GM19468 (cell line): ENCODE results near the gene SDS.

ENCODE experiments used
- ATAC-seq: cut with Tn5 transposase; IDR thresholded peaks from one replicate; pipeline ENCODE4 v1.9.1; 2021; ENCODE audit warnings: mild to moderate bottlenecking, moderate library complexity, moderate number of reproducible peaks; ENCODE audit not compliant: unreplicated experiment; ENCODE audit errors: extremely low read depth

SDS gene

DNA sequence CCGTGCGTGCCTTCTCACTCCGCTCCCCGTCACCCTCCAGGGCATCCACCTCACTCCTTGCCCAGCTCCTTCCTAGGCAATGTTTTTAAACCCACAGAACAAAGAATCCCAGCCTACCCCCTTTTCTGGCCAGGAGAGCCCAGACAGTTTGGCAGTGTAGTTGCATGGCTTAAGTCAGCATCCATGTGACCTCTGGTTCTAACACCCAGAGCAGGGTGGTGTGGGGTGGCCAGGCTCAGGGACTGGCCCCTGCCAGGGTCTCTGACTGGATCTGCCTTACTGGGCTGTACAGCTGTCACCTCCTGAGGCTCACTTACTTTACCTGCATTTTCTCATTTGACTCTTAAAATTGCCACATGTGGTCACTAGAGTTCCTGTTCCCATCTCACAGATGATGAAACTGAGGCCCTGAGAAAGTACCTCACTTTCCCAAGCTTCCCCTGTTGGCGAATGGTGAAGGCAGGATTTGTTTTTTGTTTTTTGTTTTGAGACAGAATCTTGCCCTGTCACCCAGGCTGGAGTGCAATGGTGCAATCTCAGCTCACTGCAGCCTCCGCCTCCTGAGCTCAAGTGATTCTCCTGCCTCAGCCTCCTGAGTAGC is 18.3 kb downstream of the SDS start:
- no peak for ATAC-seq

DNA sequence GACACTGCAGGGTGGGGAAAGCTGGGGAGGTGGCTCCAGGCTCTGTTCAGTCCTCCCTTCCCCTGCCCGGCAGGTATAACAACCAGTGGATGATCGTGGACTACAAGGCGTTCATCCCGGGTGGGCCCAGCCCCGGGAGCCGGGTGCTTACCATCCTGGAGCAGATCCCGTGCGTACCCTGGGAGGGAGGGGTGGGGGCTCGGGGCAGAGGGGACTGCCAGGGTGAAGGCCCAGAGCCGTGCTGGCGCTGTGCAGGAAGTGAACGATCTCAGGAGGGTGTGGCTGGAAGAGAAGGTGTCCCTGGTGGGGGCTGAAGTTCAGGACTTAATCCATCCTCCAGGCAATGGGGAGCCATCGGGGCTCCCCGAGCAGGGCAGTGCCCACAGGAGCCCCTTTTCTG is 18.9 kb downstream of the SDS start:
- ATAC-seq, result no peak

DNA sequence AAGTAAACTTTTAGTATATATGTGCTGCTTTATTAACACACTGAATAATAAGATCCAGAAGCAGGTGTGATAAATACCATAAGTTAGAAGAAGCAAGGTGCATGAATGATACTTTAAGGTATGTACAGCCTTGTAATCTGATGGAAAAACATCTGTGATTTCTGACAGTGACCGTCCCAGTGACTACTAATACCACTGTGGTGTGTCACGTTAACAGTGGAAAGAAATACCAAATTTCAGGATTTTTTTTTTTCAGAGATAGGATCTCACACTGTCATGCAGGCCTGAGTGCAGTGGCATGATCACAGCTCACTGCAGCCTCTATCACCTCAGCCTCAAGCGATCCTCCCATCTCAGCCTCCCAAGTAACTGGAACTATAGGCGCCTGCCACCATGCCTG is 21.5 kb downstream of the SDS start:
- ATAC-seq, result no peak

- ATAC-seq, result no peak
Measured at GRCh38 chr12:113381220-113381619, 22.5 kb downstream of the SDS start.

DNA sequence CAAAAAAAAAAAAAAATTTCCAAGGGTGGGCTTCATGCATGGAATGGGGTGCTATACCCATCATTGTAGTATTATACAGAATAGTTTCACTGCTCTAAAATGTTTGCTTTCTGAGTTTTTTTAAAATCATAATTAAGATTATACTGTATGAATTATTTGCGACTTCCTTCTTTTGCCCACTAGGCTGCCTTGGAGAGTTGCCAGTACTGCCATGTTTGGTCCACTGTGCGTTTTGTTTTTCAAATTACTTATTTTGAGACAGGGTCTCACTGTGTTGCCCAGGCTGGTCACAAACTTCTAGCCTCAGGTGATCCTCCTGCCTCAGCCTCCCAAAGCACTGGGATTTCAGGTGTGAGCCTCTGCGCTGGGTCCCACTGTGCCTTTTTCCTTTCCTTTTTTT is 25.4 kb downstream of the SDS start:
- ATAC-seq, result no peak

DNA sequence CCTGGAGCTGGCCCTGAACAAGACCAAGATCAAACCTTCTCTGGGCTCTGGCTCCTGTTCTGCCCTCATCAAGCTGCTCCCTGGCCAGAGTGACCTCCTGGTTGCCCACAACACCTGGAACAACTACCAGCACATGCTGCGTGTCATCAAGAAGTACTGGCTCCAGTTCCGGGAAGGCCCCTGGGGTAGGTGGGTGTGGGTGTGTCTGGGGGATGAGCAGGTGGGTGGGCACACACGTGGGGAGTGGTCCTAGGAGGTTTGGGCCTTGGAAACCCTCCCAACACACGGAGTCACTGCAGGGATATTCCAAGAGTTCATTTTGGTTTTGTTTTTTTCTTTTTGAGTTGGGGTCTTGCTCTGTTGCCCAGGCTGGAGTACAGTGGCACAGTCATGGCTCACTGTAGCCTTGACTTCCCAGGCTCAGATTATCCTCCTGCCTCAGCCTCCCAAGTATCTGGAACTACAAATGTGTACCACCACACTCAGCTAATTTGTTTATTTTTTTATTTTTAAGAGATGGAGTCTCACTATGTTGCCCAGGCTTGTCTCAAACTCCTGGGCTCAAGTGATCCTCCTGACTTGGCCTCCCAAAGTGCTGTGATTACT is 28.8 kb downstream of the SDS start:
- ATAC-seq, result no peak

- no peak for ATAC-seq
Measured at GRCh38 chr12:113373969-113374368, 29.7 kb downstream of the SDS start.

DNA sequence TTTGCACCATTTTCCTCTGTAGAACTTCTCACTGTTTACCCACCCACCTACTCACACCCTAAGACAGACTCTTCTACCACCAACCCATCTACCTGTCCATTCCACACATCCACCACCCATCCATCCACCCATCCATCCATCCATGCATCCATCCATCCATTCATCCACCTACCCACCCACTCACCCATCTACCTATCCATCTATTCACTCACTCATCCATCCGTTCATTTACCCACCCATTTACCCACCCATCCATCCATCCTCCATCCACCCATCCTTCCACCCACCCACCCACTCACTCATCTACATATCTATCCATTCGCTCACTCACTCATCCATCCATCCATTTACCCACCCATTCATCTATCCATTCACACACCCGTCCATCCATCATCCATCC is 30.2 kb downstream of the SDS start:
- no peak for ATAC-seq

- no peak for ATAC-seq
Measured at GRCh38 chr12:113372371-113372770, 31.3 kb downstream of the SDS start.

- ATAC-seq, result no peak
Measured at GRCh38 chr12:113371808-113372207, 31.9 kb downstream of the SDS start.

- no peak for ATAC-seq
Measured at GRCh38 chr12:113370923-113371682, 32.6 kb downstream of the SDS start.

DNA sequence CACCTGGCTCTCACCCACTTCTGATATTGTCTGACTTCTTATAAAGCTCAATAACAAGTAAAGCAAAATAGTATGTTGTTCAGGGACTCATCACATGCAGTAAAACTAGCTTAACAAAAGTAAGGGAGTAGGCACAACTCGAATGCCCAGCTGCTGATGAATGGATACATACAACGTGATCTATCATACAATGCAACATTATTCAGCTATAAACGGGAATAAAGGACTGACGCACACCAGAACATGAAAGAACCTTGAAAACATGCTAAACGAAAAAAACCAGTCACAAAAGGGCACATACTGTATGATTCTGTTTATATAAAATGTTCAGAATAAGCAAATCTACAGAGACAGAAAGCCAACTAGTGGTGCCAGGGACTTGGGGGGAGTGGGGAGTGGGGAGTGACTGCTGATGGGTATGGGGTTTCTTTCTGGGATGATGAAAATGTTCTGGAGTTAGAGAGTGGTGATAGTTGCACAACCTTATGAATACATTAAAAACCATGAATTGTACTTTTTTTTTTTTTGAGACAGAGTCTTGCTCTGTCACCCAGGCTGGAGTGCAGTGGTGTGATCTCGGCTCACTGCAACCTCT is 34.2 kb downstream of the SDS start:
- ATAC-seq, result no peak

DNA sequence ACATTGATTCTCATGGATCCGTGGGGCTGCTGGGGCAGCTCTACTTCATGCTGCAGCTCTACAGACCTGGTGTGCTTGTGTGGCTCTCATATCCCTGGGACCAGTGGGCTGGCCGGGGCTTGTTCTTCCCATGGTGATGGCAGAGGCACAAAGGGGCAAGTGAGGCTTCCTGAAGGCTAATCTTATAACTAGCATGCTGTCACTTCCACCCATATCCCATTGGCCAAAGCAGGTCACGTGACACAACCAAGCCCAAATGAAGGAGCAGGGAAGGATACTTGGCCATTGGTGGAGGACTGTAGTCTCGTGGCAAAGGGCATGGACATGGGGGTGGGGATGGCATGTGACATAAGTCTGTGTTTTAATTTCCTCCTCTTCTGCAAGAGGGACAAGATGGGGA is 35.4 kb downstream of the SDS start:
- ATAC-seq, result no peak

- no peak for ATAC-seq
Measured at GRCh38 chr12:113366827-113367226, 36.9 kb downstream of the SDS start.

GRCh38 chr12:113365639-113366395 is 37.9 kb downstream of the SDS start:
- no peak for ATAC-seq

- ATAC-seq, result no peak
Measured at GRCh38 chr12:113364698-113365097, 39.0 kb downstream of the SDS start.

DNA sequence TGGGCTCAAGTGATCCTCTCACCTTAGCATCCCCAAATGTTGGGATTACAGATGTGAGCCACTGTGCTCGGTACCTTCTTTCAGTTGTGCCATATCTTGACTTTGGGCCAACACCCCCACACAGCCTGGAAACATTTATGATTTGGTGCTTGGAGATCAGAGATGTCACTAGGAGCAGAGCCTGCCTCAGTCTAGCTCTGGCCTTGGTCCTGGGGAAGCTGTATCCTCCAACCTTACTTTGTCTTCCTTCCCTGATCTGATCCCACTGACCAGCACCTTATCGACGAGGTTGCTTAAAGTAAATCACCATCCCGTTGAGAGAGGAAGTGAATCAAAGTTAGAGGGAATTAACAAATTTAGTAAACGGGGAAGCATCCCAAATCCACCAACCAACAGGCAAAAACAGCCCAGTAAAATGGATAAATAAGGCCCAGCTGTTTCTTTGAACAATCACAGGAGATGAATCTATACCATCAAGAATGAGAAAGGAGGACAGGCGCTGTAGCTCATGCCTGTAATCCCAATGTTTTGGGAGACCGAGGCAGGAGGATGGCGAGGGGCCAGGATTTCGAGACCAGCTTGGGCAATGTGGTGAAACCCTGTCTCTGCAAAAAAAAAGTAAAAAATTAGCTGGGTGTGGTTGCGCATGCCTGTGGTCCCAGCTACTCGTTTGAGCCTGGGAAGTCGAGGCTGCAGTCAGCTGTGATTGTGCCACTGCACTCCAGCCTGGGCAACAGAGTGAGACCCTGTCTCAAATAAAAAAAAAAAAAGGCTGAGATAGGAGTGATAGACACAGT is 41.9 kb downstream of the SDS start:
- no peak for ATAC-seq

- ATAC-seq, result no peak
Measured at GRCh38 chr12:113359939-113360748, 43.5 kb downstream of the SDS start.
